GM12878 (cell line): ENCODE data around the gene MIGA2. TPM values are rescaled to one million over a fixed set of nuclear protein-coding genes. Genes with fewer than 3 reads are reported as not detected.

Experiments used
- ATAC-seq: fragments of 200-7000 bp; cut with Tn5 transposase; 3 replicates; pipeline ENCODE4 v1.9.1; 2020; ENCODE audit warnings: mild to moderate bottlenecking, moderate library complexity
- BruUV-seq: library from RNA; stranded (reverse); fragments of 400-500 nt; replicated peaks from 2 replicates; lab custom pipeline; 2021; lab: Mats Ljungman, UMichigan
- CTCF ChIA-PET: fragments of 300-600 bp; sonication (Branson Sonifier 250); formaldehyde crosslinking; extraction: SDS; loops from one replicate; lab custom pipeline; 2021; ENCODE audit warnings: inconsistent platforms; lab: Yijun Ruan, JAX
- POLR2A ChIA-PET: fragments of 350-600 bp; formaldehyde crosslinking; extraction: SDS; loops from one replicate; lab custom pipeline; 2021; ENCODE audit warnings: inconsistent platforms; lab: Charles Lee
- RAD21 ChIA-PET: fragments of 300-600 bp; sonication (Branson Sonifier 250); formaldehyde crosslinking; loops from one replicate; lab custom pipeline; 2023; ENCODE audit warnings: antibody characterized with exemption; ENCODE audit not compliant: unreplicated experiment; lab: Charles Lee
- SMC1A ChIA-PET: fragments of 300-600 bp; sonication (Branson Sonifier 250); formaldehyde crosslinking; loops from one replicate; lab custom pipeline; 2023; ENCODE audit not compliant: unreplicated experiment, uncharacterized antibody; lab: Charles Lee
- DNase-seq: peaks from one replicate; pipeline ENCODE4 v3.0.0-alpha.2; 2011; ENCODE audit warnings: low read depth, low spot score
- FAIRE-seq: peaks from 3 replicates; lab custom pipeline; 2011; peaks lifted over from hg19 to GRCh38; lab: Jason Lieb, UNC
- H2AFZ ChIP-seq: 2 replicates; pipeline ENCODE4 v1.6.0; 2011; ENCODE audit warnings: low read depth, low read length, control low read depth; ENCODE audit not compliant: control insufficient read depth
- H3K27ac ChIP-seq: 2 replicates; pipeline ENCODE4 v1.5.1; 2011; ENCODE audit warnings: control low read depth; ENCODE audit not compliant: control insufficient read depth, insufficient read depth
- H3K27me3 ChIP-seq, 2 experiments: replicated peaks in 1 of 2; 2 replicates each; pipeline versions ENCODE4 v1.6.0 to v1.6.1; 2011; ENCODE audit warnings: low read length in 1 of 2; ENCODE audit not compliant: control insufficient read depth in 2 of 2, insufficient read depth in 2 of 2
- H3K36me3 ChIP-seq, 2 experiments: 2 replicates each; pipeline ENCODE4 v1.5.1; 2011; ENCODE audit warnings: low read length in 1 of 2; ENCODE audit not compliant: control insufficient read depth in 2 of 2, insufficient read depth in 2 of 2
- H3K4me1 ChIP-seq: 2 replicates; pipeline ENCODE4 v1.6.1; 2011; ENCODE audit warnings: mild to moderate bottlenecking, low read length, moderate library complexity, mixed read lengths; ENCODE audit not compliant: control insufficient read depth, insufficient read depth
- H3K4me2 ChIP-seq: 2 replicates; pipeline ENCODE4 v1.6.0; 2011; ENCODE audit warnings: control low read depth; ENCODE audit not compliant: control insufficient read depth, insufficient read depth
- H3K4me3 ChIP-seq: fragments of 200-600 bp; sonication (generic); 2 replicates; pipeline ENCODE4 v1.5.1; 2016
- H3K79me2 ChIP-seq: 2 replicates; pipeline ENCODE4 v1.6.0; 2011; ENCODE audit warnings: low read length; ENCODE audit not compliant: control insufficient read depth, insufficient read depth
- H3K9ac ChIP-seq: 2 replicates; pipeline ENCODE4 v1.8.0; 2011; ENCODE audit warnings: low read length, control low read depth, mixed read lengths; ENCODE audit not compliant: control insufficient read depth, insufficient read depth
- H3K9me3 ChIP-seq: replicated peaks from 3 replicates; pipeline ENCODE4 v1.5.1; 2011; ENCODE audit warnings: mild to moderate bottlenecking, low read length; ENCODE audit not compliant: control insufficient read depth, insufficient read depth
- H4K20me1 ChIP-seq: 2 replicates; pipeline ENCODE4 v1.6.0; 2011; ENCODE audit not compliant: control insufficient read depth, insufficient read depth
- ASH2L ChIP-seq: fragments of 300-600, 200-600 bp; sonication (generic); IDR thresholded peaks from 2 replicates; pipeline ENCODE4 v1.6.1; 2017; ENCODE audit warnings: low read depth, mild to moderate bottlenecking, borderline replicate concordance
- DPF2 ChIP-seq: fragments of 450-650 bp; IDR thresholded peaks from 2 replicates; pipeline ENCODE4 v1.6.1; 2017; ENCODE audit warnings: mild to moderate bottlenecking
- EP300 ChIP-seq, 2 experiments: fragments of 150-350 bp in 1 of 2; IDR thresholded peaks; 2 replicates each; pipeline ENCODE4 v1.6.1; 2011 to 2012; ENCODE audit warnings: low read depth in 2 of 2, low read length in 2 of 2, borderline replicate concordance in 1 of 2, improper control_type of control experiment in 1 of 2, inconsistent platforms in 1 of 2; ENCODE audit not compliant: control insufficient read depth in 1 of 2
- MTA2 ChIP-seq: fragments of 450-650 bp; IDR thresholded peaks from 2 replicates; pipeline ENCODE4 v1.6.1; 2016; ENCODE audit warnings: low read depth, mild to moderate bottlenecking, moderate library complexity
- MXI1 ChIP-seq: fragments of 150-350 bp; IDR thresholded peaks from 2 replicates; pipeline ENCODE4 v1.6.1; 2011; ENCODE audit warnings: low read depth, mild to moderate bottlenecking, inconsistent platforms, low read length, improper control_type of control experiment
- NFYA ChIP-seq: IDR thresholded peaks from 2 replicates; pipeline ENCODE4 v1.6.1; 2011; ENCODE audit warnings: low read depth, mild to moderate bottlenecking, low read length, improper control_type of control experiment, borderline replicate concordance
- PAX8 ChIP-seq: fragments of 450-650 bp; IDR thresholded peaks from 2 replicates; pipeline ENCODE4 v1.6.1; 2017; ENCODE audit warnings: mild to moderate bottlenecking, moderate library complexity
- POLR2A ChIP-seq: IDR thresholded peaks from 2 replicates; pipeline ENCODE4 v1.6.1; 2011; ENCODE audit warnings: low read depth, mild to moderate bottlenecking, low read length
- RAD21 ChIP-seq: IDR thresholded peaks from 2 replicates; pipeline ENCODE4 v1.6.1; 2011; ENCODE audit warnings: mild to moderate bottlenecking, low read depth, low read length, moderate library complexity; ENCODE audit not compliant: insufficient read depth
- SIN3A ChIP-seq: IDR thresholded peaks from 2 replicates; pipeline ENCODE4 v1.6.1; 2012; ENCODE audit warnings: low read depth, low read length, improper control_type of control experiment
- SMAD5 ChIP-seq: IDR thresholded peaks from 2 replicates; pipeline ENCODE4 v1.6.1; 2016; ENCODE audit warnings: antibody characterized with exemption, low read depth
- SRF ChIP-seq, 2 experiments: IDR thresholded peaks; 2 replicates each; pipeline ENCODE4 v1.6.1; 2011; ENCODE audit warnings: low read depth in 2 of 2, low read length in 2 of 2, mild to moderate bottlenecking in 1 of 2, moderate library complexity in 1 of 2
- TCF7 ChIP-seq: IDR thresholded peaks from 2 replicates; pipeline ENCODE4 v1.6.1; 2014; ENCODE audit warnings: antibody characterized with exemption, borderline replicate concordance
- ZBTB33 ChIP-seq: fragments of 450-650 bp; IDR thresholded peaks from 2 replicates; pipeline ENCODE4 v1.6.1; 2017; ENCODE audit warnings: mild to moderate bottlenecking
- WGBS: methylation state at CpG from one replicate; pipeline ENCODE4 v1.1.6; 2016; ENCODE audit warnings: low lambda C conversion rate; ENCODE audit not compliant: insufficient replicate concordance, insufficient coverage; ENCODE audit errors: missing lambda C conversion rate; 5-methylcytosine and 5-hydroxymethylcytosine counted together
- in situ Hi-C: fragments of 300-500 bp; cut with MboI; formaldehyde crosslinking; loops from 9 replicates; pipeline ENCODE4 v1.14.3; 2018; ENCODE audit warnings: mixed read lengths
- intact Hi-C: fragments of 100-400 bp; cut with micrococcal nuclease; formaldehyde crosslinking; loops from one replicate; pipeline ENCODE4 v1.14.2; 2022; ENCODE audit not compliant: unreplicated experiment
- polyA plus RNA-seq, 11 experiments: library from polyadenylated mRNA; depleted of rRNA in 4 of 11; unstranded in 6 of 11; stranded (reverse) in 5 of 11; fragments of >200 nt; fragmentation: Nextera tagmentation in 4 of 11; fragmentation: Illumina TruSeq in 1 of 11; extraction: Ambion mirVana in 4 of 11; extraction: Trizol in 1 of 11; gene quantifications; 1 replicate in 1 of 11; 2 replicates in 10 of 11; pipeline versions ENCODE4 v1.2.1 to v1.2.3, GENCODE V29; 2011 to 2016; ENCODE audit warnings: inconsistent platforms in 2 of 11, missing spikeins in 2 of 11, low read depth in 1 of 11
- total RNA-seq, 4 experiments: library from RNA; depleted of rRNA in 3 of 4; stranded (reverse); fragments of >200 nt in 3 of 4; fragmentation: Illumina TruSeq in 1 of 4; extraction: Trizol in 1 of 4; gene quantifications; 2 replicates each; pipeline versions ENCODE4 v1.2.1 to v1.2.3, GENCODE V29; 2013 to 2021
- TF ChIP-seq, protein P1 (sequence below): IDR thresholded peaks from 2 replicates; pipeline ENCODE4 v1.6.1; 2012; ENCODE audit warnings: improper control_type of control experiment, low read depth, low read length; ENCODE audit not compliant: insufficient replicate concordance
- TF ChIP-seq, protein P2 (sequence below): fragments of 450-650 bp; IDR thresholded peaks from 2 replicates; pipeline ENCODE4 v1.6.1; 2014; ENCODE audit warnings: mild to moderate bottlenecking

MIGA2 gene
- total and polyA plus RNA-seq, 10 of the 15 experiments (the other 5 are each of a cell fraction or from before 2014, with no cell fraction given): 0.14 to 31.0 (median 12.7) TPM

- Histone ChIP-seq H3K9ac (no peak overlapping the region), H3K27me3 (no peaks in the 10 kb centered on the region), H3K4me3 (no peak overlapping the region), H3K27ac (no peak overlapping the region), H2AFZ (no peak overlapping the region), H3K36me3 (peaks cover 0 to under 1% of the 10 kb centered on the region in 2 experiments; a peak in 1 of 4 replicates), H3K79me2 (no peaks in the 10 kb centered on the region), H3K4me2 (no peak overlapping the region), H3K4me1 (no peaks in the 10 kb centered on the region), H3K9me3 (no peaks in the 10 kb centered on the region)
- intact Hi-C loops (no loop called here), in situ Hi-C loops (no loop called here)
- no peak for FAIRE-seq
- 82% methylated on average over 21 of the region's 21 CpGs for WGBS
- CTCF ChIA-PET: interaction anchor here (2.1 kb wide), 1 partner anchor 8 kb away, joined by 6 read pairs; no protein-coding TSS in a partner anchor
- no peak for ATAC-seq
- RAD21 ChIA-PET: no interaction called here
- no TSS peak for BruUV-seq
- POLR2A ChIA-PET: no interaction called here
- no peak for DNase-seq
- SMC1A ChIA-PET: no interaction called here
- TF ChIP-seq POLR2A (no peak), RAD21 (no peak), MTA2 (no peak), ZBTB33 (no peak), PAX8 (no peak), SIN3A (no peak), SMAD5 (no peak), DPF2 (no peak), NFYA (no peak), EP300 (IDR thresholded peaks at IDR 0.05; ENCODE audit: borderline replicate concordance in 1 of 2, control insufficient read depth in 1 of 2, low read depth in 2 of 2, low read length in 2 of 2) (no peak), MXI1 (no peak), ASH2L (no peak), TCF7 (no peak), SRF (IDR thresholded peaks at IDR 0.05; ENCODE audit: low read depth in 2 of 2, low read length in 2 of 2) (no peak)
- TF ChIP-seq, protein P1, sequence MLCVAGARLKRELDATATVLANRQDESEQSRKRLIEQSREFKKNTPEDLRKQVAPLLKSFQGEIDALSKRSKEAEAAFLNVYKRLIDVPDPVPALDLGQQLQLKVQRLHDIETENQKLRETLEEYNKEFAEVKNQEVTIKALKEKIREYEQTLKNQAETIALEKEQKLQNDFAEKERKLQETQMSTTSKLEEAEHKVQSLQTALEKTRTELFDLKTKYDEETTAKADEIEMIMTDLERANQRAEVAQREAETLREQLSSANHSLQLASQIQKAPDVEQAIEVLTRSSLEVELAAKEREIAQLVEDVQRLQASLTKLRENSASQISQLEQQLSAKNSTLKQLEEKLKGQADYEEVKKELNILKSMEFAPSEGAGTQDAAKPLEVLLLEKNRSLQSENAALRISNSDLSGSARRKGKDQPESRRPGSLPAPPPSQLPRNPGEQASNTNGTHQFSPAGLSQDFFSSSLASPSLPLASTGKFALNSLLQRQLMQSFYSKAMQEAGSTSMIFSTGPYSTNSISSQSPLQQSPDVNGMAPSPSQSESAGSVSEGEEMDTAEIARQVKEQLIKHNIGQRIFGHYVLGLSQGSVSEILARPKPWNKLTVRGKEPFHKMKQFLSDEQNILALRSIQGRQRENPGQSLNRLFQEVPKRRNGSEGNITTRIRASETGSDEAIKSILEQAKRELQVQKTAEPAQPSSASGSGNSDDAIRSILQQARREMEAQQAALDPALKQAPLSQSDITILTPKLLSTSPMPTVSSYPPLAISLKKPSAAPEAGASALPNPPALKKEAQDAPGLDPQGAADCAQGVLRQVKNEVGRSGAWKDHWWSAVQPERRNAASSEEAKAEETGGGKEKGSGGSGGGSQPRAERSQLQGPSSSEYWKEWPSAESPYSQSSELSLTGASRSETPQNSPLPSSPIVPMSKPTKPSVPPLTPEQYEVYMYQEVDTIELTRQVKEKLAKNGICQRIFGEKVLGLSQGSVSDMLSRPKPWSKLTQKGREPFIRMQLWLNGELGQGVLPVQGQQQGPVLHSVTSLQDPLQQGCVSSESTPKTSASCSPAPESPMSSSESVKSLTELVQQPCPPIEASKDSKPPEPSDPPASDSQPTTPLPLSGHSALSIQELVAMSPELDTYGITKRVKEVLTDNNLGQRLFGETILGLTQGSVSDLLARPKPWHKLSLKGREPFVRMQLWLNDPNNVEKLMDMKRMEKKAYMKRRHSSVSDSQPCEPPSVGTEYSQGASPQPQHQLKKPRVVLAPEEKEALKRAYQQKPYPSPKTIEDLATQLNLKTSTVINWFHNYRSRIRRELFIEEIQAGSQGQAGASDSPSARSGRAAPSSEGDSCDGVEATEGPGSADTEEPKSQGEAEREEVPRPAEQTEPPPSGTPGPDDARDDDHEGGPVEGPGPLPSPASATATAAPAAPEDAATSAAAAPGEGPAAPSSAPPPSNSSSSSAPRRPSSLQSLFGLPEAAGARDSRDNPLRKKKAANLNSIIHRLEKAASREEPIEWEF: no peak
- TF ChIP-seq, protein P2, sequence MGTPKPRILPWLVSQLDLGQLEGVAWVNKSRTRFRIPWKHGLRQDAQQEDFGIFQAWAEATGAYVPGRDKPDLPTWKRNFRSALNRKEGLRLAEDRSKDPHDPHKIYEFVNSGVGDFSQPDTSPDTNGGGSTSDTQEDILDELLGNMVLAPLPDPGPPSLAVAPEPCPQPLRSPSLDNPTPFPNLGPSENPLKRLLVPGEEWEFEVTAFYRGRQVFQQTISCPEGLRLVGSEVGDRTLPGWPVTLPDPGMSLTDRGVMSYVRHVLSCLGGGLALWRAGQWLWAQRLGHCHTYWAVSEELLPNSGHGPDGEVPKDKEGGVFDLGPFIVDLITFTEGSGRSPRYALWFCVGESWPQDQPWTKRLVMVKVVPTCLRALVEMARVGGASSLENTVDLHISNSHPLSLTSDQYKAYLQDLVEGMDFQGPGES: no peak
- TF ChIP-seq, all 136 proteins: peak for 0
- H4K20me1 ChIP-seq: no peaks in the 10 kb centered on the region
These were observed 58.8 kb downstream of the MIGA2 start for GRCh38 chr9:129095170-129095667.
